Activated T-cell treated with anti-CD3 and anti-CD28 coated beads, Interleukin-2, amount 50 U/mL, for 48 hours (primary cell): ENCODE measurements around the gene ZNF544.
"Not testable (repeated sequence)": the region's sequence is repeated elsewhere in the genome, so short reads cannot be mapped to it uniquely, and the experiment has no call there.

ENCODE experiments used
- DNase-seq, 2 experiments: peaks; one replicate each; pipeline ENCODE4 v3.0.0-alpha.2; 2020

The ZNF544 gene

GRCh38 chr19:58258259-58258658, 29.5 kb downstream of the ZNF544 start:
- not testable (repeated sequence) for DNase-seq

DNA sequence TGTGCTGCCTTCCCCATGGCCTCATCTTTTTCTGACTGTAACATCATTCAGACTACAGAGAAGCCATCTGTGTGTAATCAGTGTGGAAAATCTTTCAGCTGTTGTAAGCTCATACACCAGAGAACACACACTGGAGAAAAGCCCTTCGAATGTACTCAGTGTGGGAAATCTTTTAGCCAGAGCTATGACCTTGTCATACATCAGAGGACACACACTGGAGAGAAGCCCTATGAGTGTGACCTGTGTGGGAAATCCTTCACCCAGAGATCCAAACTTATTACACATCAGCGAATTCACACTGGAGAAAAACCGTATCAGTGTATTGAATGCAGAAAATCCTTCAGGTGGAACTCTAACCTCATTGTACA, 32.9 kb downstream of the ZNF544 start:
- DNase-seq: no peak

DNA sequence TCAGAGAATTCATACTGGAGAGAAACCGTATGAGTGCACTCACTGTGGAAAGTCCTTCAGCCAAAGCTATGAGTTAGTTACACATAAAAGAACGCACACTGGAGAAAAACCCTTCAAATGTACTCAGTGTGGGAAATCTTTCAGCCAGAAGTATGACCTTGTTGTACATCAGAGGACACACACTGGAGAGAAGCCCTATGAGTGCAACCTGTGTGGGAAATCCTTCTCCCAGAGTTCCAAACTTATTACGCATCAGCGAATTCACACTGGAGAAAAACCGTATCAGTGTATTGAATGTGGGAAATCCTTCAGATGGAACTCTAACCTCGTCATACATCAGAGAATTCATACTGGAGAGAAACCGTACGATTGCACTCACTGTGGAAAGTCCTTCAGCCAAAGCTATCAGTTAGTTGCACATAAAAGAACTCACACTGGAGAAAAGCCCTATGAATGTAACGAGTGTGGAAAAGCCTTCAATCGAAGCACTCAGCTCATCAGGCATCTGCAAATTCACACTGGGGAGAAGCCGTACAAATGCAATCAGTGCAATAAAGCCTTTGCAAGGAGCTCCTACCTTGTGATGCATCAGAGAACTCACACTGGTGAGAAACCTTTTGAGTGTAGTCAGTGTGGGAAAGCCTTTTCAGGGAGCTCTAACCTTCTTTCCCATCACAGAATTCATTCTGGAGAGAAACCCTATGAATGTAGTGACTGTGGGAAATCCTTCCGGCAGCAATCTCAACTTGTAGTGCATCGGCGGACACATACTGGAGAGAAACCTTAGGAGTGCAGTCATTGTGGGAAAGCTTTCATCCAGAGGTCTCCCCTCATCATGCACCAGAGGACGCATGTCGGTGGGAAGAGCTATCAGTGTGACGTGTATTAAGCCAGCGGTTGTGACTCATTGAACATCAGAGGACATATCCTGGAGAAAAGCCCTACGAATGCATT, 33.5 kb downstream of the ZNF544 start:
- DNase-seq: peak in 1 of 2 experiments; percentile 26

DNA sequence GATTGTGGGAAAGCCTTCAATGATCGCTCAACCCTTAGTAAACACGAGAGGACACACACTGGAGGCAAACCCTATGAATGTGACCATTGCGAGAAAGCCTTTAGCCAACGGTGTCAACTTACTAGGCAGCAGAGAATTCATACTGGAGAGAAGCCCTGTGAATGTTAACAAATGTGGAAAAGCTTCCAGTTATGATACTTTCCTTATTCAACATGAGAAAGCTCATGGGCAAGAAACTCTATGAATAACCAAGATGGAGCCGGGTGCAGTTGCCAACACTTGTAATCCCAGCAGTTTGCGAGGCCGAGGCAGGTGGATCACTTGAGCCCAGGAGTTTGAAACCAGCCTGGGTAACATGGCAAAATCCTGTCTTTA, 34.2 kb downstream of the ZNF544 start:
- no peak for DNase-seq

- DNase-seq: no peak
Measured at GRCh38 chr19:58265100-58265499, 36.4 kb downstream of the ZNF544 start.

GRCh38 chr19:58268344-58268743, 39.6 kb downstream of the ZNF544 start:
- DNase-seq: no peak

- no peak for DNase-seq
Measured at GRCh38 chr19:58274771-58275201, 46.1 kb downstream of the ZNF544 start.

DNA sequence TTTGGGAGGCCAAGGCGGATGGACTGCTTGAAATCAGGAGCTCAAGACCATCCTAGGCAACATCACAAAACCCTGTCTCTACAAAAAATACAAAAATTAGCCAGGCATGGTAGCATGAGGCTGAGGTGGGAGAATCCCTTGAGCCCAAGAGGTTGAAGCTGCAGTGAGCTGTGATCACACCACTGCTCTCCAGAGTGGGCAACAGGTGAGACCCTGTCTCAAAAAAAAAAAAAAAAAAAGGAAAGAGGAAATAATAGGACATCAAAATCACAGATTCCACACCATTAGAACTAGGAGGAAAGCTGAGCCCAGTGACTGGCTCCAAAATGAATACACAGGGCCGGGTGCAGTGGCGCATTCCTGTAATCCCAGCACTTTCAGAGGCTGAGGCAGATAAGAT, 46.9 kb downstream of the ZNF544 start:
- DNase-seq: no peak

- DNase-seq: no peak
Measured at GRCh38 chr19:58277197-58277596, 48.5 kb downstream of the ZNF544 start.

DNA sequence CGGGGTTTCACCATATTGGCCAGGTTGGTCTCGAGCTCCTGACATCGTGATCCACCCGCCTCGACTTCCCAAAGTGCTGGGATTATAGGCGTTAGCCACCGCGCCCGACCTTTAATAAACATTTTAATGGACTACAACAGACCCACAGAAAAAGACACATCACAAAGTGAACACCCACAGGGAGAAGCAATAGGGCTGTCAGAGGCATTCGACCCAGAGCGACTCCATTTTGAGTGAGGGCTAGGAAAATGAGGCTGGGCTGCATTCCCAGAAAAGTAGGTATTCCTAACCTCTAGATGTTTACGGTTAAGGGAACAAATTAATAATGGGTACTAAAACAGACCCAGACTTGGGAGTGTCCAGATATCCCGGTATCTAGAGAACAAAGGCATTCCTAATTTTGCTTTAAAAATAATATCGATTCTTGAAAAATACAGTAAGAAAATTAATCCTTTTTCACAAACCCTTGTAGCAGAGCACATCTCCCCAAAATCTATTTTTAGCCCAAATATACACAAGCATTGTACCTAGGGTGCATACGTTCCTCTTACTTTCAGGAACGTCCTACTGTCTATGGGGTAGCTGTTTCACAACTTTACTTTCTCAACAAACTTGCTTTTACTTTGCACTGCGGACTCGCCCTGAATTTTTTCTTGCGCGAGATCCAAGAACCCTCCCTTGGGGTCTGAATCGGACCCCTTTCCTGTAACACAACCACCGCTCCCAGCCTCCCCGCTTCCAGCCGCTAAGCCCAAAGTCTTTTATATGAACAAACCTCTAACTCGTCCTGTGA, 49.2 kb downstream of the ZNF544 start:
- no peak for DNase-seq

GRCh38 chr19:58278541-58279041, 49.9 kb downstream of the ZNF544 start, which contains the start of gene ZNF8:
ZNF8 (plus strand) TSS chr19:58278955; CDS start chr19:58279082, 127 bp downstream.
- peak; percentile 98 for DNase-seq

GRCh38 chr19:58279042-58279924, 50.6 kb downstream of the ZNF544 start:
- peak; percentile 60 to 66 for DNase-seq

DNA sequence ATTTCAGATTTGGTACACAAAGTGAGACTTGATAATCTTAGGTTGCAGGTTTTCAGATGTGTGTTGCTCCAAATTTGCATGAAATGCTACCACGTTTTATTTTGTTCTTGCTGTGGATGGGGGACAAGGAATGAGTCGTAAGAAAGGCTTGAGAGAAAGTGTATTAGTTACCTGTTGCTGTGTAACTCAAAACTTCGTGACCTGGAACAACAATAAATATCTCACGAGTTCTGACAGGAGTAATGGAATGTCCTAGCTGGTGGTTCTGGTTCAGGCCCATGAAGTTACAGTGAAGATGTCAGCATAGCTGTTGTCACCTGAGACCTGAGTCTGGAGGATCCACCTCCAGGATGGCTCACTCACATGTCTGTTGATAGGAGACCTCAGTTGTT, 51.2 kb downstream of the ZNF544 start:
- no peak for DNase-seq

DNA sequence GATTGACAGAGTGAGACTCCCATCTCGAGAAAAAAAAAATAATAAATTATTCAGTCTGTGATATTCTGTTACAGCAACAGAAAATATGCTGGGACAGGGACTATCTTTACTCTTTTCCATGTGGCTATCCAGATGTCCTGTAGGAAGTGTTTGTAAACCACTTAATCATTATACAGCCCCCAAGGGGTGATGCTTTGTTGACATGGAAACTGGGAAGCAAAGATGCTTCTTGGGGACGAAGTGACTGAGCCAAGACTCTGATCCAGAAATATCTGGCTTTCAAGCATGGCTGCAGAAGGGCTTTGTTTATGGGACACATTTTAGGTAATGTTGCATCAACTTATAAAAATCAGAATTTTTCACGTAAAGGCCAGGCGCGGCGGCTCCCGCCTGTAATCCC, 55.5 kb downstream of the ZNF544 start:
- no peak for DNase-seq

DNA sequence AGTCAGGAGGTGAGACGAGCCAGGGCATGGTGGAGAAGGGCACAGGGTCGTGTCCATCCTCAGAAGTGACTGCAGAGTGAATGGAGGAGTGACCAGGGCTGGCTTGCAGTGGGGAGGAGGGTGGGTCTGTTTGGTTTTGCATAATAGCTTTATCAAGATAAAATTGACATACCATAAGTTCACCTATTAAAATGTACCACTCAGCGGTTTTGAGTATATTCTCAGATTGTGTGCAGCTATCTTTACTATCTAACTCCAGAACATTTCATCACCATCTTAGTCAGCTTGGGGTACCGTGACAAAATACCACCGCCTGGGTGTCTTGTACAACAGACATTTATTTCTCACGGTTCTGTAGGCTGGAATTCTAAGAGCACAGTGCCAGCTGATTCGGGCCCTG, 63.2 kb downstream of the ZNF544 start:
- no peak for DNase-seq

- DNase-seq: no peak
Measured at GRCh38 chr19:58294743-58295374, 66.1 kb downstream of the ZNF544 start.

- DNase-seq: no peak
Measured at GRCh38 chr19:58296104-58296503, 67.4 kb downstream of the ZNF544 start.

DNA sequence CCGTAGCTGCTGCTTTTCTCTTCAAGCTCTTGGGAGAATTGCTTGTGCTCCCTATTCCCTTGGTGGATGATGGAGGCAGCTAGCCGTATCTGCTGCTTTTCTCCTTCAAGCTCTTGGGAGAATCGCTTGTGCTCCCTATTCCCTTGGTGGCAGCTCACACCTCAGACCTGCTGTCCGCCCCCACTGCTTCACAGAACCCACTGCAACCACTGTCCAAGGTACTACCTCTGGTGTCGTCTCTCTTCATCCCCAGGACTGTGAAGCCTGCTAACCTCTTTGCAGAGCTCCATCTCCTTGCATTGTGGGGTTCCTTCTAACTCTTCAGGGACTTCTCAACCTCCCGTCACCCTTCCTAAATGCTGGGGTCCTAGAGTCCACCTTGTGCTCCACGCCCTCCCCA, 71.9 kb downstream of the ZNF544 start:
- no peak for DNase-seq

GRCh38 chr19:58304255-58304654, 75.5 kb downstream of the ZNF544 start:
- no peak for DNase-seq

- no peak for DNase-seq
Measured at GRCh38 chr19:58304748-58305064, 76.0 kb downstream of the ZNF544 start.

DNA sequence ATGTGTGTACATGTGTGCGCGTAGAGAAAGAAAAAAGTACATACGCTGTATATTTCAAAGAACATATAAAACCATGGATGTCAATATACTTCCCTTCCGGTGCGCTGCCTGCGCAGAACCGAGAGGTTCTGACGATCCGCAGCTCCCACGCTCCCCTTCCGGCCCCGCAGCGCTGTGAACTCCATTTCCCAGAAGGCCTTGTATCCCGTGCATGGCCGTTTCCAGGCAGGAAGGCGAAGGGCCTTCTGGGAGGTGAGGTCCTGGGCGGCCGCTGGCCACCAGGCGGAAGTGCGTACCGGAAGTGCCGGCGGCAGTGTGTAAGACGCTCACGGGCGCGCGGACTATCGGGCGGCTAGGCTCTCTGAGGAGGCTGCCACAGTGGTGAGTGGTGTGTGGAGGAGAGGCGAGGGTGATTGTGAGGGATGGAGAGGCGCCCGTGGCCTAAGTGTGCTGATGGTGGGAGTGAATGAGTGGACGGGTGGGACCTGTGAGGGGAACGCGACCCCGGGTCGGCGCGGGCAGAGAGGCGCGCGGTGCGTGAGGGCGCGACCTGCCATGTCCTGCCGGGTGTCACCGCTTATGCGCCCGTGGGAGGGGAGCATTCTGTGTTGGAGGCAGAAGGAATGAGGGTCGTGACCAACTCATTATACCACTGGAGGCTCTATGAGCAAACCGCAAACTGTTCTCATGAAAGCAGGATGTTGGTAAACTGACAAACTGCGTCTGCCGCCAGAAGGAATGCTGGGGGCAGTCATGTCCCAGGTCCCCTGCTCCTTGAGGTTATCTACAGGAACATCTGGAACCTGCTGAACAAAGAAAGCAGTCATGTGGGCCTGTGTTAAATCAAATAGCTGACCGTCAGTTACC, 76.6 kb downstream of the ZNF544 start, which contains the start of gene ERVK3-1:
Gene ERVK3-1 (plus strand): TSS at position 313 of the 867 bp plus-strand sequence. CDS start 6,792 bp downstream, outside the sequence.
- DNase-seq: peak; percentile 92 to 94
